BE2C (cell line): ENCODE results near the gene OR2T6.
A peak's percentile ranks its signal among the peaks of the same experiment; 100 is the strongest.
"Not testable (repeated sequence)": the region's sequence is repeated elsewhere in the genome, so short reads cannot be mapped to it uniquely, and the experiment has no call there.

Experiments used
- DNase-seq: peaks from one replicate; pipeline ENCODE4 v3.0.0-alpha.2; 2020
- H3K27me3 ChIP-seq: fragments of 250-450 bp; sonication (Bioruptor Pico); 2 replicates; pipeline ENCODE4 v1.5.1; 2020; ENCODE audit warnings: mild to moderate bottlenecking
- H3K36me3 ChIP-seq: fragments of 250-450 bp; sonication (Bioruptor Pico); 2 replicates; pipeline ENCODE4 v1.5.1; 2020; ENCODE audit warnings: mild to moderate bottlenecking
- H3K4me1 ChIP-seq: fragments of 250-450 bp; sonication (Bioruptor Pico); 2 replicates; pipeline ENCODE4 v1.5.1; 2020
- H3K4me3 ChIP-seq: 2 replicates; pipeline ENCODE4 v1.5.1; 2011; ENCODE audit warnings: low read depth, low read length
- H3K9me3 ChIP-seq: fragments of 250-450 bp; sonication (Bioruptor Pico); 2 replicates; pipeline ENCODE4 v1.5.1; 2020
- CTCF ChIP-seq: IDR thresholded peaks from 2 replicates; pipeline ENCODE4 v1.5.1; 2012; ENCODE audit warnings: mild to moderate bottlenecking, low read depth, low read length

OR2T6 gene

GRCh38 chr1:248402748-248403147, 27.2 kb downstream of the OR2T6 start, which contains the start of gene OR2T1:
Gene OR2T1, plus strand, starts transcription at chr1:248403048. Its CDS starts 3,100 bp downstream, at chr1:248406148.
- Histone ChIP-seq H3K9me3 (peaks cover 3% of the 10 kb centered on the region), H3K4me3 (no peak within 1 kb of the TSS), H3K27me3 (no peaks in the 10 kb centered on the region), H3K4me1 (no peaks in the 10 kb centered on the region), H3K36me3 (no peaks in the 10 kb centered on the region)
- no peak for TF ChIP-seq CTCF
- no peak for DNase-seq

GRCh38 chr1:248404024-248404423, 28.5 kb downstream of the OR2T6 start:
- Histone ChIP-seq H3K4me1 (no peaks in the 10 kb centered on the region), H3K36me3 (no peaks in the 10 kb centered on the region), H3K4me3 (no peak overlapping the region), H3K27me3 (no peaks in the 10 kb centered on the region), H3K9me3 (peaks cover 3% of the 10 kb centered on the region)
- peak; percentile 28; the same call in 1 of the 2 replicates for TF ChIP-seq CTCF
- no peak for DNase-seq

GRCh38 chr1:248406721-248407692, 31.5 kb downstream of the OR2T6 start:
- Histone ChIP-seq H3K4me1 (no peaks in the 10 kb centered on the region), H3K4me3 (no peak overlapping the region), H3K9me3 (no peaks in the 10 kb centered on the region), H3K27me3 (no peaks in the 10 kb centered on the region), H3K36me3 (no peaks in the 10 kb centered on the region)
- TF ChIP-seq CTCF, result no peak
- no peak for DNase-seq

GRCh38 chr1:248416226-248416625, 40.7 kb downstream of the OR2T6 start:
- Histone ChIP-seq H3K4me1 (no peaks in the 10 kb centered on the region), H3K9me3 (no peaks in the 10 kb centered on the region; the same call in 1 of the 2 replicates), H3K4me3 (no peak overlapping the region), H3K27me3 (no peaks in the 10 kb centered on the region), H3K36me3 (no peaks in the 10 kb centered on the region)
- TF ChIP-seq CTCF, result no peak
- no peak for DNase-seq

GRCh38 chr1:248417854-248418253, 42.3 kb downstream of the OR2T6 start:
- H3K4me1 ChIP-seq, result no peaks in the 10 kb centered on the region
- no peaks in the 10 kb centered on the region for H3K36me3 ChIP-seq
- no peaks in the 10 kb centered on the region; the same call in 1 of the 2 replicates for H3K9me3 ChIP-seq
- TF ChIP-seq CTCF, result no peak
- no peak overlapping the region for H3K4me3 ChIP-seq
- DNase-seq, result no peak
- no peaks in the 10 kb centered on the region for H3K27me3 ChIP-seq

- Histone ChIP-seq H3K9me3 (no peaks in the 10 kb centered on the region; the same call in 1 of the 2 replicates), H3K4me3 (no peak overlapping the region), H3K27me3 (no peaks in the 10 kb centered on the region), H3K4me1 (no peaks in the 10 kb centered on the region), H3K36me3 (no peaks in the 10 kb centered on the region)
- TF ChIP-seq CTCF, result no peak
- no peak for DNase-seq
Measured at GRCh38 chr1:248421384-248421783, 45.8 kb downstream of the OR2T6 start.

GRCh38 chr1:248427526-248428191, 52.1 kb downstream of the OR2T6 start:
- not testable (repeated sequence) for H3K4me1 ChIP-seq, H3K4me3 ChIP-seq, H3K27me3 ChIP-seq, H3K9me3 ChIP-seq, DNase-seq, H3K36me3 ChIP-seq

- H3K27me3 ChIP-seq, H3K36me3 ChIP-seq, H3K9me3 ChIP-seq, H3K4me3 ChIP-seq, DNase-seq, H3K4me1 ChIP-seq: not testable (repeated sequence)
Measured at GRCh38 chr1:248428192-248428533, 52.6 kb downstream of the OR2T6 start.

- not testable (repeated sequence) for H3K4me1 ChIP-seq, H3K4me3 ChIP-seq, H3K36me3 ChIP-seq, H3K9me3 ChIP-seq, H3K27me3 ChIP-seq, DNase-seq
Measured at GRCh38 chr1:248431683-248432082, 56.1 kb downstream of the OR2T6 start.
